Lower leg skin (tissue), 4 donors: ENCODE data around the gene VIPR1. TPM values are rescaled to one million over a fixed set of nuclear protein-coding genes. Genes with fewer than 3 reads are reported as not detected.

ENCODE experiments used
- DNase-seq, 2 donors: peaks; one replicate each; pipeline ENCODE4 v3.0.0-alpha.2; 2019; ENCODE audit warnings: low spot score in 2 of 2
- H3K4me3 ChIP-seq: fragments of 200-600 bp; sonication (generic); 2 replicates; pipeline ENCODE4 v1.5.1; 2017; ENCODE audit warnings: mild to moderate bottlenecking, low read depth; ENCODE audit not compliant: poor library complexity, severe bottlenecking
- POLR2A ChIP-seq, 2 donors: fragments of 450-650 bp; IDR thresholded peaks; one replicate each; pipeline ENCODE4 v1.6.1; 2016 to 2017; ENCODE audit warnings: antibody characterized with exemption in 2 of 2, mild to moderate bottlenecking in 1 of 2, moderate library complexity in 1 of 2
- WGBS, 2 donors: methylation state at CpG; one replicate each; pipeline ENCODE4 v1.1.5; 2018; 5-methylcytosine and 5-hydroxymethylcytosine counted together
- intact Hi-C: fragments of 100-400 bp; cut with DNase I; formaldehyde crosslinking; loops from one replicate; pipeline ENCODE4 v1.15.0; 2023; ENCODE audit warnings: low total_unique reads
- total RNA-seq, 4 donors: library from RNA; depleted of rRNA; stranded (reverse); fragments of >200 nt; gene quantifications; one replicate each; pipeline ENCODE4 v1.1.0, GENCODE V29; 2016
- TF ChIP-seq, protein P1 (sequence below), 3 donors: fragments of 450-650 bp; IDR thresholded peaks; one replicate each; pipeline ENCODE4 v1.5.1; 2016; ENCODE audit warnings: antibody characterized with exemption in 3 of 3, mild to moderate bottlenecking in 3 of 3, moderate library complexity in 2 of 3

Gene VIPR1
- total RNA-seq, 4 donors from 2014 or later = 69.9 to 110 (median 70.8) TPM

DNA sequence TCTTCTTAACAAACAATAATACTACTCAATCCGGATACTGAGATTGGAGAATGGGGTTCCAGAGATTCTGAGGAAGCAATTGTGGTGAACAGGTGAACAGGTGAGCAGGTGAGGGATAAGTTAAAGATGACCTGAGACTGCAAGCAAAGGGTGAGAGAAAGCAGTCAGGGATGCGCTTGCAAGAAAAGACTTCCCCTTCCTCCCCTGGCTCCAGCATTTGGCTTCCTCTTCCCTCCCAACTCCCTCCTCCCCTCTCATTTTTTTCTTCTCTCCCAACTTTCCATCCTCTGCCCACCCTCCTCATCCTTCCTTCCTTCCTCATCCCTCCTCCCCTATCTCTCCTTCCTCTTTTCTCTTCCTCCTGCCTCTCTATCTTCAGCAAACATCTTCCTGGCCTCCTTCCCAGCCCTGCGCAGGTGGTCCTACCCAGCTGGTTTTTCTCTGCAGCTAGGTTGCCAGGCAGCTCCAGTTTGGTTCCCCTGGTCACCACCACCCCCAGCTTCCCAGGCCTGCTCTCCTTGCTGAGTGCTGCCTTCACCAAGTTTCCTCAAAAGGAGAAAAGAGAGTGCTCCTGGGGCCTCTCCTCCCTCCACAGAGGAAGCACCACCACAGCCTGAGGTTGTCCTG is 10.4 kb upstream of the VIPR1 start:
- intact Hi-C loops = no loop called here
- peak in 1 of 2 donors; percentile 72 for DNase-seq
- TF ChIP-seq, protein P1, sequence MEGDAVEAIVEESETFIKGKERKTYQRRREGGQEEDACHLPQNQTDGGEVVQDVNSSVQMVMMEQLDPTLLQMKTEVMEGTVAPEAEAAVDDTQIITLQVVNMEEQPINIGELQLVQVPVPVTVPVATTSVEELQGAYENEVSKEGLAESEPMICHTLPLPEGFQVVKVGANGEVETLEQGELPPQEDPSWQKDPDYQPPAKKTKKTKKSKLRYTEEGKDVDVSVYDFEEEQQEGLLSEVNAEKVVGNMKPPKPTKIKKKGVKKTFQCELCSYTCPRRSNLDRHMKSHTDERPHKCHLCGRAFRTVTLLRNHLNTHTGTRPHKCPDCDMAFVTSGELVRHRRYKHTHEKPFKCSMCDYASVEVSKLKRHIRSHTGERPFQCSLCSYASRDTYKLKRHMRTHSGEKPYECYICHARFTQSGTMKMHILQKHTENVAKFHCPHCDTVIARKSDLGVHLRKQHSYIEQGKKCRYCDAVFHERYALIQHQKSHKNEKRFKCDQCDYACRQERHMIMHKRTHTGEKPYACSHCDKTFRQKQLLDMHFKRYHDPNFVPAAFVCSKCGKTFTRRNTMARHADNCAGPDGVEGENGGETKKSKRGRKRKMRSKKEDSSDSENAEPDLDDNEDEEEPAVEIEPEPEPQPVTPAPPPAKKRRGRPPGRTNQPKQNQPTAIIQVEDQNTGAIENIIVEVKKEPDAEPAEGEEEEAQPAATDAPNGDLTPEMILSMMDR (IDR thresholded peaks at IDR 0.05) = no peak
- no peak for TF ChIP-seq POLR2A (IDR thresholded peaks at IDR 0.05)
- H3K4me3 ChIP-seq = no peak overlapping the region
- WGBS, 2 donors = 65 to 71% methylated on average over 3 of the region's 3 CpGs

DNA sequence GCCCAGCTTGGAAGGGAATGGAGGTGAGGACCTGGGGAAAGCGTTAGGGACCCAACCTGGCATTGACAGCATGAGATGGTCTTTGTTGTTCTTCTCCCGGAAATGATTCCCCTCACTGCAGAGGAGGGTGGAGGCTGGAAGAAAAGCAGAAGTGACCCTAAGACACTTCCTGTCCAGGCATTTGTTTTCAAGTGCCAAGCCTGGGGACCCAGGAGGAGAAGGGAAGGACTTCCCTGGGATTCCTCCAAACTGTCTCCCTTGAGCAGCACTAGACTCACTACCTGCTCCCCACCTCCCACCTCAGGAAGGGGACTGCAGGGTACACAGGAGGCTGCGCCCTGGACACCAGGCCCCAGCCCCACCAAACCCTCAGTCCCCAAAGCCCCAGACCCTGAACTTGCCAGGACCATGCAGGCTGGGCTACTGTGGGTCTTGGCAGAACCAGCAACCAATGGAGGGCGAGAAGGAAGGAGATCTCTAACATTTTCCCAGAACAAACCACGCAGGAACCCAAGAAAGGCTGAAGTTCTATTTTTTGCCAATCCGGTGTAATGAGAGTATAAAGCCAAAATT is 9.8 kb upstream of the VIPR1 start:
- intact Hi-C loops = no loop called here
- TF ChIP-seq, protein P1 (IDR thresholded peaks at IDR 0.05) = no peak
- no peak for TF ChIP-seq POLR2A (IDR thresholded peaks at IDR 0.05)
- 78 to 79% methylated on average over 6 of the region's 6 CpGs for WGBS, 2 donors
- no peak overlapping the region for H3K4me3 ChIP-seq
- peak in 1 of 2 donors; percentile 78 for DNase-seq

DNA sequence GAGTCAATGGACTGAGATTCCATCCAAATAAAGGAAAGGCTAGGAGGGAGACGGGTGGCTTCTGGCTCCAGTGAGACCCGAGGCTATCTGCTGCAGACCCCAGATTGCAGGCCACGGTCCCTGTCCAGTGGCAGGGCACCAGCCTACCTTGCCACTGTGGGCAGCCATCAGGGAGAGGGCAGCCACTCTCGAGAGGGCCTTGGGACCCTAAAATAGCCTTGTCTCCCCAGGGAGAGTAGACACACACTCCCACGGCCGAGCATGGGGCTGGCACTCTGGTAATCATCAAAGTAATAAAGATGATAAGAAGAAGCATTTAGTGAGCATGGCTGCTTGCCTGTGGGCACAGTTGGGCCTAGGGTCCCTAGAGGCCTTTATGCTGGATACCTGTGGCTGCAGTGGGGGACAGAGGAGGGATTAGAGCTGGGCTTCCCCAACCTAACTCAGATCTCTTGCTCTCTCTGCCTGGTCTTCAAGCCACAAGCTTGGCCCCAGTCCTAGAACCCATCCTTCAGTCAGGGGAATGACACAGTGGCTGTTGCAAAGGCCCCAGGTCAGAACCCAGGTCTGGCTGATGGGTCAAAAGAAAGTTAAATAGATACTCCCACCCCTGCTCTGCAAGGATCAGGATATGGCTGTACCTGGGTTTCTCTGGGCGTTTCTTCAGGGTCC is 9.2 kb upstream of the VIPR1 start:
- DNase-seq = peak in 1 of 2 donors; percentile 66
- TF ChIP-seq, protein P1 (IDR thresholded peaks at IDR 0.05) = no peak
- no peak for TF ChIP-seq POLR2A (IDR thresholded peaks at IDR 0.05)
- 90 to 98% methylated on average over 7 of the region's 7 CpGs for WGBS, 2 donors
- intact Hi-C loops = no loop called here
- H3K4me3 ChIP-seq = no peak overlapping the region

DNA sequence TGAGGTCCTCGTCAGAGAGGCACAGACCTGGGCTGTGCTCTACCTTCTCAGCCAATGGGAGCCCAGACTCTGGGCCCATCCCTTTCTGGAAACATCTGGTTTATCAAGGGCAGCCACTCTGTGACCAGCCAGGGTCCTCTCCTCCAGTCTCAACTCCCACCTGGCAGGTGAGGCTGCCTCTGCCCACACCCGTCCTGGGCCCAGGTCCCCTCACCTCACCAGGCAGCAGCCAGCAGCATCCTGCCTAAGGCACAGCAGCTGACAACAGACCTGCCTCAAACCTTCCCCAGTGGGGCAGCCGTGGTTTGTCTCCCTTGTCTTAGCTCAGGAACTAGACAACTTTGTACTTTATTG is 8.7 kb upstream of the VIPR1 start:
- intact Hi-C loops = no loop called here
- peak in 1 of 2 donors; percentile 78 for DNase-seq
- TF ChIP-seq, protein P1 (IDR thresholded peaks at IDR 0.05) = no peak
- no peak for TF ChIP-seq POLR2A (IDR thresholded peaks at IDR 0.05)
- no peak overlapping the region for H3K4me3 ChIP-seq
- WGBS, 2 donors = 77 to 82% methylated on average over 3 of the region's 3 CpGs

DNA sequence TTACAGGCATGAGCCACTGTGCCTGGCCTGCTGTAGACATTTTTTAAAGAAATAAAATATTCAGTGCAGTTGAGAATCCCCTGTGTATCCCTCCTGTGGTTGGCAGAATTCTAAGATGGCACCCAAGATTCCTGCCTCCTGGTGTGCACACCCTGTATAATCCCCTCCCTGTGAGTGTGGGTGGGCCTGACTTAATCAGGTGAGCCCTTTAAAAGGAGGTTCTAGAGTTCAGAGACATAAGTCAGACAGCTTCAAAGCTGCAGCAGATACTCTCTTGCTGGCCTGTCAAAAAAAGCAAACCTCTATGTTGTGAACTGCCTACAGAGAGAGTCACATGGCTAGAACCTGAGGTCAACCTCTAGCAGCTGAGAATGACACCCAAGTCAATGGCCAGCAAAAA is 7.0 kb upstream of the VIPR1 start:
- intact Hi-C loops = loop anchor here (5.0 kb wide), 1 partner anchor 47 kb away; no protein-coding TSS in a partner anchor
- DNase-seq = no peak
- TF ChIP-seq, protein P1 (IDR thresholded peaks at IDR 0.05) = no peak
- no peak for TF ChIP-seq POLR2A (IDR thresholded peaks at IDR 0.05)
- no peak overlapping the region for H3K4me3 ChIP-seq
